Glomerular visceral epithelial cell (primary cell): ENCODE data around the gene OGDH.
"Not testable (repeated sequence)": the region's sequence is repeated elsewhere in the genome, so short reads cannot be mapped to it uniquely, and the experiment has no call there.

Experiments used
- DNase-seq: peaks from one replicate; pipeline ENCODE4 v3.0.0-alpha.2; 2016; ENCODE audit errors: extremely low spot score

The OGDH gene

DNA sequence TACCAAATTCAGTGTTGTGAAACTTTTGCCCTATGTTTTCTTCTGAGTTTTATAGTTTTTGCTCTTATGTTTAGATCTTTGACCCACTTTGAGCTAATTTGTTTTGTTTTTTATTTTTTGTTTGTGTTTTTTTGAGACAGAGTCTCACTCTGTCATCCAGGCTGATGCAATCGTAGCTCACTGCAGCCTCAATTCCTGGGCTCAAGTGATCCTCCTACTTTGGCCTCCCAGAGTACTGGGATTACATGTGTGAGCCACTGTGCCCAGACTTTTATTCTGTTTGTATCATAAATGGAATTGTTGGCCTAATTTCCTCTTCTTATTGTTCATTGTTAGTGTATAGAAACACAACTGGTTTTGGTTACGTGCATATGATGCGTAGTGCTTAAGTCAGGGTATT is 99.0 kb downstream of the OGDH start:
- DNase-seq, result no peak

DNA sequence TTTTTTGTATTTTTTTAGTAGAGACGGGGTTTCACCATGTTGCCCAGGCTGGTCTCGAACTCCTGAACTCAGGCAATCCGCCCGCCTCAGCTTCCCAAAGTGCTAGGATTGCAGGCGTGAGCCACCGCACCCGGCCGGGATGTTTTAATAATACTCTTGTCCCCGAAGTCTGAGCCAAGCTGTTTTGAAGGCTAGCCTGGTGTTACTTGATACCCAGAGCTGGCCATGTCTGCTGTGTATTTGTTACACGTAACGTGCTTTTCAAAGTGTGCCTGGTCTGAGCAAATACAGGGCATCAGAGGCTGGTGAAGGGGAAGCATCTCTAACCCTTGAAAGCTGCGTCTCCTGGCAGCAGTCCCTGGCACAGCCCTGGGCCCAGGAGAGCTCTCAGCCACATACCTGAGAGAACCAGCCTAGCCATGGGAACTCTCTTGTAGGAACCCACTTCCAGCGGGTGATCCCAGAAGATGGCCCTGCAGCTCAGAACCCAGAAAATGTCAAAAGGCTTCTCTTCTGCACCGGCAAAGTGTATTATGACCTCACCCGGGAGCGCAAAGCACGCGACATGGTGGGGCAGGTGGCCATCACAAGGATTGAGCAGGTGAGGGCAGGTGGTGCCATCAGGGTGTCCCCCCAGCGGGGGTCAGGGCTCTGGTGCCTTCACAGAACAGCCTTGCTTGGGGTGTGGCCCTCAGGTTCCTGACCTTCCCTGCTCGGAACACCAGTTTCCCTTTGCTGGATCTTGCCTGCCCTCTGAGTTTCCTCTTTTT is 100.5 kb downstream of the OGDH start:
- DNase-seq, result no peak

DNA sequence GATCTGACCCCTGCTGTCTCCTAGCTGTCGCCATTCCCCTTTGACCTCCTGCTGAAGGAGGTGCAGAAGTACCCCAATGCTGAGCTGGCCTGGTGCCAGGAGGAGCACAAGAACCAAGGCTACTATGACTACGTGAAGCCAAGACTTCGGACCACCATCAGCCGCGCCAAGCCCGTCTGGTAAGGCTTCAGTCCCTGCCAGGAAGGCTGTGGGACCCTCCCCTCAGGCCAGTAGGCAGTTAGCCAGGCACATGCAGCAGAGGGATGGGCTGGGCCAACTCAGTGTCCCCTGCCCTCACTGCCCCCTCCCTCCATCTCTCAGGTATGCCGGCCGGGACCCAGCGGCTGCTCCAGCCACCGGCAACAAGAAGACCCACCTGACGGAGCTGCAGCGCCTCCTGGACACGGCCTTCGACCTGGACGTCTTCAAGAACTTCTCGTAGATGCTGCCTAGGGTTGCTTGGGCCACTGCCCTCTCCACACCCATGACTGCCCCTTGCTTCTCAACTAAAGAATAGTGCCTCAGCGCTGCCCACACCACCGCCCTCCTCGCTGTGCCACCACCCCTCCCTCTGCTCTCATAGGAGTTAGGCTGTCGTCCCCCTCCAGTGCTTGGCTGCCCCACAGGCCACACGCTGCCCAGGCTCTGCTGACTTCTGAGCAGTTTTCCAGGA is 101.3 kb downstream of the OGDH start:
- no peak for DNase-seq

DNA sequence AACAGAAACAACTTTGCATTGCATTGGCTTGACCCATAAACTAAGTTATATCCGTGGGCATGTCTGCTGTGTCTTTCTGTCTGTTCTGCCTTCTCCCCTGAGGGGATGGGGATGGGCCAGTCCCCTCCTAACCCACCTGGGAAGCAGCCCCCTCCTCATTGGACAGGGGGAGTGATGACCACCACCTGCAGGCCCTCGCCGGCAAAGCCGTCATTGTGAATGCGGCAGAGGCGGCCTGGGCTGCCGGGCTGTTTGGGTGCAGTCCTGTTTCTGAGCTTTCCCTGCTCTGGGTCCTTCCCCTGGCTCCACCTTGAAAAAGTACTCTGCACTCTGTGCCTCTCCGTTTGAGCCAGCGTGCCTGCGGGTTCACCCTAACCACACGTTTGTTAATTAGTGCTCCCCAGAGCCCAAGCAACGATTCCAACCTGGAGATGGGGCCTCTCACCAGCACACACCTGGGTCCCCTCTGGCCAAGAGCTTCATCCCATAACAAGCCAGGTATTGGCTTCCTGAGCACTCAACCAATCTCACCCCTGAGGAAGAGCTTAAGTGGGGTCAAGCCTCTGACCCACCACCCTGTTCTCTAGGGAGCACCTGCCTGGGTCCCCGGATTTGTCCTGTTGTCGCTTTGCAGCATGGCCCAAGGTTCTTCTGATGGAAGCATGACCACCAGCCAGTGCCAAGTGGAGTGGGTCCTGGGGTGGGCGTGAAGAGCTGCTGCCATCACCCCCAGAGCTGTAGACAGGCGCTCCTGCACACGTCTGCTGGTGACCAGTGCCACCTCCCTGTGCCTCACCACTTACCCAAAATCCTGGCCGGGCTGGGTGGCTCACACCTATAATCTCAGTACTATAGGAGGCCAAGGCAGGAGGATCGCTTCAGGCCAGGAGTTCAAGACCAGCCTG is 102.8 kb downstream of the OGDH start:
- no peak for DNase-seq

DNA sequence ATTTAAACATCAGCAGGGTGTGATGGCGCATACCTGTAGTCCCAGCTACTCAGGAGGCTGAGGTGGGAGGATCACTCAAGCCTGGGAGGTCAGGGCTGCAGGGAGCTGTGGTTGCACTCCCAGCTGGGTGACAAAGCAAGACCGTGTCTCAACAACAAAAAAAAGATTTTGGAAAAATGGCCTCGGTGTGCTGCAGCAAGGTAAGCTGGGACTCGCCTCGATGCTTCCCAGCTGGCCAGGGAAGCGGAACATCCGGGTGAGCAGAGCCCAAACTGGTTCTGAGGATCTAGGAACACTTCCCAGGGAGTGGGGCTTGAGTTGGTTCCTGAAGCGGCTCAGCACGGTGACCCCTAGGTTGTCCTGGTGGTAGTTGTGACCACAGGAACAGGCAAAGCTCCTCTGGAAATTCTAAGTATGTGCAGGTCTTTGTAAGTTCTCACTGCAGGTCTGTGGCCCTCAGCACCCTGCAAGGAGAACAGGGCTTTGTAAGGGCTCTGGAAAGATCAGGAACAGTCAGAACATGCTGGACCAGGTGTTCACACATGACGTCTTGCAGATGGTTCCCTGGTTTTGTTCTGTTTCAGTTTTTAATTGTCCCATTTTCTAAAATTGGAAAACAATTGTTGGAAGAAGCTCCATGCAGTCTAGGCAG is 103.6 kb downstream of the OGDH start:
- DNase-seq, result no peak

DNA sequence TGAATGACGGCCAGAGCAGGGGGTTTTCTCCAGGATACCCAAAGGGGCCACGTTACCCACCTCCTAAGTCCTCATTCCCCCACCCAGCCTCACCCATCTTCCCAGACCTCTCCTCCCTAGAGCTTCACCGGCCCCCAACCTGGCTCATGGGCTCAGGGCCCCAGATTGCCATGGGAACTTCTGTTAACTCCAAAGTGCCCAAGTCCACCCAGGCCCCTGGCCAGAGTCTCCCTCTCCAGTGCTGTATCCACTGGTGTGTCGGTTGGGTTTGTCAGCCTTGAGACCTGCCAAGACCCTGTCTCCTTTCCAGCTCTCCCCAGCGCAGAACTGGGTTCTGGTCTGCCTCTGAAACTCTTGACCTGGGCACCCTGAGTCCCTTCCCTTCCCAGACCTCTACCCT is 105.1 kb downstream of the OGDH start:
- DNase-seq, result no peak

DNA sequence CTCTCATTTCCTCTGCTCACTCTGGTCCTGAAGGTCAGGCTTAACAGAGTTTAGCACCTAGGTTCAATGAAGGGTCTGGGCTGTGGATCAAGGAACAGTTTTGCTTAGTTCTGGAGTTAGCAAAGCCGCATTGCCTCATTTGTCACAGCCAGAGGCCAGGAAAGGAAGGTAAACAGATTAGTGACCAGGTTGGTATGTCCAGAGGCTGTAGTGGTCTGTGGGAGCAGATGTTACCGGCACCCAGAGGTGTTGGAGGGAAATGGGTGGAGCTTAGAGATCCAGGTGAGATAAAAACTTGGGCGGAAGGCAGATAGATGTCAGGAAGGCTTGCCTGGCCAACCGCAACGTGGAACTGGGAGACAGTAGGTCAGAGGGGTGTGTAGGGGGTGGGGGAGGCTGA is 105.6 kb downstream of the OGDH start:
- DNase-seq, result no peak

DNA sequence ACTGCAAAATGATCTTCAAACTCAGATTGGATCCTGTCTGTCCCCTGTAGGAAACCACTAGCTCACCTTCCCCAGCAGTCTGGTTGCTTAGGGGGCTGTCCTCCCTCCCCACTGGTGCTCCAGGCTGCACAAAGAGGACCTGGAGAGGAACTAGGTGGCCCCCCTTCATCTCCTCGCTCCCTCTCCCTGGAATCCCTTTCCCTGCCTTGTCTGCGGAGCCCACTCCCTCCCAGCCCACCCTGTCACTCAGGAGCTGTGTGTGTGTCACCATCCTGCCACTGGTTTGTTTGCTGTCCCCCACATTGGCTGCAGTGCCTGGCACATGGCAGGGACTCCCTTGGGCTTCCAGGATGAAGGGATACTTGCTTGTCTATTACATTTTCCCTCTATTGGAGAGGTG is 106.7 kb downstream of the OGDH start:
- DNase-seq, result no peak

DNA sequence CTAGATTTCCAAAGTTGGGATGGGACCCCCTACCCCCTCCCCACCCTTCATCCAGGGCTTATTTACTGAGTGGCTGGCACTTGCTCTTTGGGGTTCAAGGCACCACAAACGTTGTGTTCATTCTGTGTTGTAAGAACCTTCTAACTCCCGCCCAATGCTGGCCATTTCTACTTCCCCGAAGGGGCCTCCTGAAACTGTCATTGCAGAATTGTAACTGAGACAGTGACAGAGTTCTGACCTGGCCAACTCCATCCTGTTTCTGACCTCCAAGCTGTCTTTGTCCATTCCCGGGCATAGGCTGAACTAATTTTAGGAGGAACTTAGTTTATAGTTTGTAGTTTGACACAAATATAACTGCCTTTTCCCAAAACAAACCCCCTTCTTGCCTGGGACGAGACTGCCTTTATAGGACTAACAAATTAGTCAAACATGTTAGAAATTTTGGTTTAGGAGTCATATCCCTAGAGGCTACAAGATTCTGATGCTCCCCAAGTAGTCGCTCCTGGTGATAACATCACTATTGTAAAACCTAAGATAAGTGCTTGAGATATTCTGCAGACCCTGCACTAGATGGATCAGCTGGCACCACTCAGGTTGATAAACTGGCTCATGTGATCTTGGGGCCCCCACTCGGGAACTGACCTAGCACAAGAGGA is 107.4 kb downstream of the OGDH start:
- no peak for DNase-seq

DNA sequence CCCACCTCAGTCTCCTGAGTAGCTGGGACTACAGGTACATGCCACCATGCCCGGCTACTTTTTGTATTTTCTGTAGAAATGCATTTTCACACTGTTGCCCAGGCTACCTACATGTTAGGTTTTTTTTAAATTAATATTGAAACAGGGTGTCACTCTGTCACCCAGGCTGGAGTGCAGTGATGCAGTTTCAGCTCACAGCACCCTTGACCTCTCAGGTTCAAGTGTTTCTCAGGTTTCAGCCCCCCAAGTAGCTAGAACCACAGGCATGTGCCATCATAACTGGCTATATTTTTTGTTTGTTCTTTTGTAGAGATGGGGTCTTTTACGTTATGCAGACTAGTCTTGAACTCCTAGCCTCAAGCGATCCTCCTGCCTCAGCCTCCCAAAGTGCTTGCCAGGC is 109.8 kb downstream of the OGDH start:
- no peak for DNase-seq

DNA sequence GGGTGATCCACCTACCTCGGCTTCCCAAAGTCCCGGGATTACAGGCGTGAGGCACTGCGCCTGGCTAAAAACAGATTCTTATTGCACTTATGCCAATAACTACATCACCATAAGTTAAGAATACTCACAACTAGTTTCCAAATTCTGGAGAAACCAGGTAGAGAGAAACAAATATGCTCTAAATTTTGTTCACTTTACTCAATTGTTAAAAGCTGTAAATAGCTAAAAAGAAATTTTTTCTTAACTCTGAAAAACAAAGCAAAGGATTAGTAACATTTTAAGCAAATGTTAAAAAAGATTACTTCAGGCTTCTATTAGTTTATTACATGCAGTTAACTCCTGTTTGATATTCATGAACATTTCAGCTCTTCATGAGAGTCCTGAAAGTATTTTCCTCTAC is 113.9 kb downstream of the OGDH start:
- no peak for DNase-seq

DNA sequence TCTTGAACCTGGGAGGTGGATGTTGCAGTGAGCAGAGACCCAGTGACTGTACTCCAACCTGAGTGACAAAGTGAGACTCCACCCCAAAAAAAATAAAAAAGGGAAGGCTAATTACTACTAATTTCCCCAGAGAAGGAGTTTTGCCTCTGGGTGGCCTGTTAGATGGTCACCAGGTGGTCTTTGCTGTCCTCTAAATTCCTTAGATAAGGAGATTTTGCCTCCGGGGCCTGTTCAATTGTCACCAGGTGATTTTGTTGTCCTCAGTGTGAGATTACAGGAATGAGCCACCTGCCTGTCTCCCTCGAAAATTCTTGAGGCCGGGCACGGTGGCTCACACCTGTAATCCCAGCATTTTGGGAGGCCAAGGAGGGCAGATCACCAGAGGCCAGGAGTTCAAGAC is 117.8 kb downstream of the OGDH start:
- no peak for DNase-seq

DNA sequence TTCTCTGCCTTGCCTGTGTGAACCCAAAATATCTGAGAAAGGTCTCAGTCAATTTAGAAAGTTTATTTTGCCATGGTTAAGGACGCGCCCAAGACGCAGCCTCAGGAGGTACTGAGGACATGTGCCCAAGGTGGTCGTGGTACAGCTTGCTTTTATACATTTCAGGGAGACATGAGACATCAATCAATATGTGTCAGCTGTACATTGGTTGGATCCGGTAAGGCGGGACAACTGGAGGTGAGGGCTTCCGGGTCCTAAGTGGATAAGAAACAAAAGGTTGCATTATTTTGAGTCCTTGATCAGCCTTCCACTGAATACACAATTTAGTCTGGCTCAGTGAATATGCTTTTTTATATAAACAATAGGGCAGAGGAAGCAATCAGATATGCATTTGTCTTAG is 119.8 kb downstream of the OGDH start:
- DNase-seq, result not testable (repeated sequence)

DNA sequence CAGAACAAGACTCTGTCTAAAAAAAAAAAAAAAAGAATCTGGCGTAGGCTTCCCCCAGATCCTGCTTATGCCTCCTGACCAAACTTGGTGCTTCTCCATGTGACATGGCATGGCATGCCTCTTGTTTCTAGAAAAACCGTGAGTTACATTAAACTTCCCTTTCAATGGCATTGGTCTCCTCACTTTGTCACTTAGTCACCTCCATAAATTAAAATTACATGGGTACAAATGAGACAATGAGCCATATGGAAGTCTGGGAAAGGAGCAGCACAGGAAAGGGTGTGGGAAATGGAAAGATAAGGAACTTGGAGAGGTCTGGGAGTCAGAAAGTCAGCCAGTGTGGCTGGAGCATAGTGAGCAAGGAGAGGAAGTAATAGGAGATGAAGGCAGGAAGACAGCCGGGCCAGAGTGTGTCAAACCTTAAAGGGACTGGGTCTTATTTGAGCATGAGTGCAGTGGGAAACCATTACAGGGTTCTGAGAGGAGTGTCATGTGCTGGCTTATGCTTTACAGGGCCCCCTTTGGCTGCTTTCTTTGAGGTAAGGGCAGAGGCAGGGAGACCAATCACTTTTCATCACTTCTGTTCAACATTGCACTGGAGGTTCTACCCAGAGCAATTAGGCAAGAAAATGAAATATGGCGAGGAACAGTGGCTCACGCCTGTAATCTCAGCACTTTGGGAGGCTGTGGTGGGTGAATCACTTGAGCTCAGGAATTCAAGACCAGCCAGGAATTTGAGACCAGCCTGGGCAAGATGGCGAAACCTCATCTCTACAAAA is 120.9 kb downstream of the OGDH start:
- DNase-seq, result peak; percentile 72

DNA sequence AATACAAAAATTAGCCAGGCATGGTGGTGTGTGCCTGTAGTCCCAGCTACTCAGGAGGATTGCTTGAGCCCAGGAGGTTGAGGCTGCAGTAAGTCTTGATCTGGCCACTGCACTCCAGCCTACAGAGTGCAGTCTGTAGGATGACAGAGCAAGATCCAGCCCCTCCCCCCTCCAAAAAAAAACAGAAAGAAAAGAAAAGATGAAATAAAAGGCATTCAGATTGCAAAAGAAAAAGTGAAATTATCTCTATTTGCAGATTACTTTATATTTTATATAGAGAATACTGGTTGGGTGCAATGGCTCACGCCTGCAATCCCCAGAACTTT is 121.5 kb downstream of the OGDH start:
- no peak for DNase-seq

DNA sequence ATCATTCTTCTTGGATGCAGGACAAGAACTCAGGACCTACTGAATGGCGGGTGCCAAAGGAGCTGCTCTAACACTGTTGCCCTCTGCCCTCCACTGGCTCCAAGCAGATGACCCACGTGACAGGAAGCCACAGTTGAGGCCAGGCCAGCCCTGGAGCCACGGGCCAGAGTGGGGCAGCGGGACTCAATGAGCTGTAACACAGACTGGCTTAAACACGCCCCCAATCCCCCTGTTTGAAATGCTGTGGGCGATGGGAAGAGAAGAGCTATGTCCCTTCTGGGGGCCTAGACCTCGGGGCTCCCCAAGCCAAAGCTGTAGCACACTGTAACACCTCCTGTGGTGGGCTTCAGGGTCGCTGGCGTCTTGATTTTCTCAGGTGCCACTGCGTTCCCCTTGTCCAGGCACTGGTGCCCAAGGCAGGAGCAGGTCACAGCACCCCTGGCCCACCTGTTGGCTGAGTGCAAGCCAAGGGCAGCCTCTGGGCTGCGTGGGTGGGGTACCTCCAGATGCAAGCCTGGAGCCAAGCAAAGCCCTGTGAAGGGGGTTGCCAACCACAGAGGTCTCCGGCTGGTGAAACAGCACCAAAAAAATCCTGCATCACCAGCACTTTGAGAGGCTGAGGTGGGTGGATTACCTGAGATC is 123.6 kb downstream of the OGDH start:
- DNase-seq, result no peak

DNA sequence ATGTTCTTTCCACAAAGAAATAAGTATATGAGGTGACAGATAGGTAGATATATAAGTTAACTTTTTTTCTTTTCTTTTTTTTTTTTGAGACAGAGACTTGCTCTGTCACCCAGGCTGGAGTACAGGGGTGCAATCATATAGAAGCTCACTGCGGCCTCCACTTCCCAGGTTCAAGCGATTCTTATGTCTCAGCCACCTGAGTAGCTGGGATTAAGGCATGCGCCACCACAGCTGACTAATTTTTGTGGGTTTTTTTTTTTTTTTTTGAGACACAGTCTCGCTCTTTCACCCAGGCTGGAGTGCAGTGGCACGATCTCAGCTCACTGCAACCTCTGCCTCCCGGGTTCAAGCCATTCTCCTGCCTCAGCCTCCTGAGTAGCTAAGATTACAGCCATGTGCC is 126.5 kb downstream of the OGDH start:
- not testable (repeated sequence) for DNase-seq

DNA sequence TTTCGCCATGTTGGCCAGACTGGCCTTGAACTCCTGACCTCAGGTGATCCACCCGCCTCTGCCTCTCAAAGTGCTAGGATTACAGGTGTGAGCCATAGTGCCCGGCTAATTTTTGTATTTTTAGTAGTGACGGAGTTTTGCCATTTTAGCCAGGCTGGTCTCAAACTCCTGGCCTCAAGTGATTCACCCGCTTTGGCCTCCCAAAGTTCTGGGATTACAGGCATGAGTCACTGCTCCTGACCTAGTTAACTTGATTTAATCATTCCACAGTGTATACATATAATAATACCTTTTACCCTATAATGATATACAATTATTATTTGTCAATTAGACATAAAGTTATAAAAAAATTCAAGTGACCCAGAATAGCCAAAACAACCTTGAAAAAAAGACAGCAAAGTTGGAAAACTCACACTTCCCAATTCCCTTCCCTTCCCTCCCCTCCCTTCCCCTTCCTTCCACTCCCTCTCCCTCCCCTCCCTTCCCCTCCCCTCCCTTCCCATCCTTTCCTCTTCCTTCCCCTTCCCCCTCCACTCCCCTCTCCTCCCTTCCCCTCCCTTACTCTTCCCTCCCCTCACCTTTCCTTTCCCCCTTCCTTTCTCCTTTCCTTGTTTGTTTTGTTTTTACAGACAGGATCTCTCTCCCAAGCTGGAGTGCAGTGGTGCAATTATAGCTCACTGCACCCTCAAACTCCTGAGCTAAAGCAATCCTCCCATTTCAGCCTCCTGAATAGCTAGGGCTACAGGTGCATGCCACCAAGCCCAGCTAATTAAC is 127.5 kb downstream of the OGDH start:
- peak; percentile 65 for DNase-seq

DNA sequence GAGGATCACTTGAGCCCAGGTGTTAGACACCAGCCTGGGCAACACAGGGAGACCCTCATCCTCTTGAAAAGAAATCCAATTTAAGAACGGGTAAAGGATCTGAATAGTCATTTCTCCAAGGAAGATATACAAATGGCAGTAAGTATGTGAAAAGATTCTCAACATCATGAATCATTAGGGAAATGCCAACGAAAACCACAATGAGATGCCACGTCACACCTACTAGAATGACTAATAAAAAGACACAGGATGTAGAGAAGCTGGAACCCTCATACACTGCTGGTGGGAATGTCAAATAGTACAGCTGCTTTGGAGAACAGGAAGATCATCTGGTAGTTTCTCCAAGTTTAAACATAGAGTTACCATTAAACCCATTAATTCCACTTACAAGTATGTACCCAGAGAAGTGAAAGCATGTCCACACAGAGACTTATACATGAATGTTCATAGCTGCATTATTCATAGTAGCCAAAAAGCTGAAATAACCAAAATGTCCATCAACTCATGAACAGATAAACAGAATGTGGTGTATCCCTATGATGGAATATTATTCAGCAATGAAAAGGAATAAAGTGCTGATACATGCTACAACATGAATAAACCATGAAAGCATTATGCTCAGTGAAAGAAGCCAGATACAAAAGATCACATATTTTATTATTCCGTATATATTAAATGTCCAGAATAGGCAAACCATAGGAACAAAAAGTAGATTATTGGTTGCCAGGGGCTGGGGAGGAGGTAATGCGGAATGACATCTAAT is 129.2 kb downstream of the OGDH start:
- DNase-seq, result peak; percentile 92
